ENCODE results near the gene AOPEP.

GRCh38 chr9:94829380-94830070, 103.0 kb downstream of the AOPEP start:
- no peak for TF ChIP-seq CTCF (IDR thresholded peaks at IDR 0.05)
- TF ChIP-seq POLR2A (IDR thresholded peaks at IDR 0.05), result no peak

All from thyroid gland (tissue), 4 donors.